ENCODE results near the gene TMEM200B.
"Not testable (repeated sequence)": the region's sequence is repeated elsewhere in the genome, so short reads cannot be mapped to it uniquely, and the experiment has no call there.

Gene TMEM200B

DNA sequence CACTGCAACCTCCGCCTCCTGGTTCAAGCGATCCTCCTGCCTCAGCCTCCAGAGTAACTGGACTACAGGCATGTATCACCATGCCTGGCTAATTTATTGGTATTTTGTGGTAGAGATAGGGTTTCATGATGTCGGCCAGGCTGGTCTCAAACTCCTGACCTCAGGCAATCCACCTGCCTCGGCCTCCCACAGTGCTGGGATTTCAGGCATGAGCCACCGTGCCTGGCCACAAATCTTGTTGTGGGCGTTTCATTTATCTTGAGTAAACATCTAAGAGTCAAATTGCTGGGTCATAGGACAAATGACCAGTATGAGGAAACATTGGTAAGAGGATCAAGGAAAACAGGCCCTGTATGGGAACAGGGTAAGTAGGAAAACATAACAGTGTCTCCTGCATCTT lies 17.9 kb downstream of the TMEM200B start:
- DNase-seq, result no peak

DNA sequence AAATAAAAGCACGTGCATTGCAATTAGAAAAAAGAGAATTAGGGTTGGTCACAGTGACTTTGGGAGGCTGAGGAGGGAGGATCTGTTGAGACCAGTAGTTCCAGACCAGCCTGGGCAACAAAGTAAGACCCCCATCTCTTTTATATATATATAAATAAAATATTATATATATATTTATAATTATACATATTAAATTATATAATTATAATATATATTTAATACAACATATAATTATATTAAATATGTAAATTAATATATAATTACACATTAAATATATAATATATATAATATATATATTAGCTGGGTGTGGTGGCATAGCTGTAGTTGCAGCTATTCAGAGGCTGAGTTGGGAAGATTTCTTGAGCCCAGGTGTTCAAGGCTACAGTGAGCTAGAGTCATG lies 23.2 kb downstream of the TMEM200B start:
- DNase-seq, result no peak

DNA sequence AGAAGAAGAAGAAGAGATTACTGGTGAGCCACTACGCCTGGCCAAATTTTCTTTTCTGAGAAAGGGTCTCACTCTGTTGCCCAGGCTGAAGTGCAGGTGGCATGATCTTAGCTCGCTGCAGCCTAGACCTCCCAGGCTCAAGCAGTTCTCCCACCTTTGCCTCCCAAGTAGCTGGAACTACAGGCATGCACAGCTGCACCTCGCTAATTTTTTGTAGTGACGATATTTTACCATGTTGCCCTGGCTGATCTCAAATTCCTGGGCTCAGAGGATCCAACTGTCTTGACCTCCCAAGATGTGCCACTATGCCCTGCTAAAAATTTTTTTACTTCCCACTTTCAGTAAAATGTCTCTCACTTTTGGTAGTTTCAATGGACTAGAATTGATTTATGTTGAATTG lies 24.4 kb downstream of the TMEM200B start:
- DNase-seq, result no peak

DNA sequence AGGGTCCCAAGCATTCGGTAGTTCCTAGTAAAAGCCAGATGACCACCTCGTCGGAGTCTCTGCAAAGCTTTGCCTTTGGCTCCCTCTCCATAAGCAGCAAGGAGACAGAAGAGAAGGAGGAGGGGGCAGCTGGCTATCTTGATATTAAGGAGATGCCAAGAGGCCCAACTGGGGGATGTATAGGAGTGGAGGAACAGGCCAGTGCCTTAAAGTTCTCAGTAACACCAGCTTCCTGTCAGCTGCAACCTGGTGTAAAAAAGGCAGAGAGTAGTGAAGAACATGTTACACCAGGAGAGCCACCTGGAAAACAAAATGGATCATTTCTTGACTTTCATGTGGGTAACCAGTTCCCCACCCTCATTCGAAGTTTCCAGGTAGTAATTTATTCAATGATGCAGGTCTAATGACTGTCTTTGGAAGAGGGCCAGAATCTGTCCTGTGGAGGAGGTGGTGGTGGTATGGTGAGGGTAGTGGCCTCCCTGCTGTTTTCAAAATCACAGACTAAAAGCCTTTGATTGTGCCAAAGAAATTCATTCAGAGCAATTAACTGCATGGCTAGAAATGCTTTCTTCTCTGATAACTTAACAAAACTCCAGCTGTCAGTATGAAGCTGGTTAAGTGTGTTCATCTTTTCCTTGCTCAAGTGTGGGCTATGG lies 27.3 kb downstream of the TMEM200B start:
- no peak for DNase-seq

DNA sequence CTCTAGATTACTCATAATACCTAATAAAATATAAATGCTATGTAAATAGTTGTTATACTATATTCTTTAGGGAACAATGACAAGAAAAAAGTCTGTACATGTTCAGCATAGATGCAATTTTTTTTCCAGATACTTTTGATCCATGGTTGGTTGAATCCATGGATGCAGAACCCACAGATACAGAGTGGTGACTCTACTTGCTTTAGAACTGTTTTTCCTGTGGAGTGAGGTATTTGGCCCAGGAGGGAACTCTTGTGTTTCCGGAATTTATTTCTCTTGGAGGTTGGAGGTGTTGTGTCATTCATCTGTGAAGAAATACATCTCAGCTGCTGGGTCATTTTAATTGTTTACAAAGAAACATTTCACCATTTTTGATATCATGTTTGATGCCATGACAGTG lies 28.7 kb downstream of the TMEM200B start:
- no peak for DNase-seq

DNA sequence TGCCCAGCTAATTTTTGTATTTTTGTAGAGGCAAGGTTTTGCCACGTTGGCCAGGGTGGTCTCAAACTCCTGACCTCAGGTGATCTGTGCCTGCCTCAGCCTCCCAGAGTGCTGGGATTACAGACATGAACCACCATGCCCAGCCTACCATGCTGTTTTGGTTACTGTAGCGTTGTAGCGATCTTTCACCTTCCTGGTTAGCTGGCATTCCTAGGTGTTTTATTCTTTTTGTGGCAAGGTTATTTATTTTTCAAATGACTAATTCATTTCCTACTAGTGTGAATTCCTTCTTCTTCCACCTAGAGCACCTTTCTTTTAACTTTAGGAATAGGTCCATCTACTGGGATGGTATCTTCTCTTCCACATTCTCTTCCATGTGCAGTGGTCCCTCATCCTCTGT lies 29.3 kb downstream of the TMEM200B start:
- no peak for DNase-seq

DNA sequence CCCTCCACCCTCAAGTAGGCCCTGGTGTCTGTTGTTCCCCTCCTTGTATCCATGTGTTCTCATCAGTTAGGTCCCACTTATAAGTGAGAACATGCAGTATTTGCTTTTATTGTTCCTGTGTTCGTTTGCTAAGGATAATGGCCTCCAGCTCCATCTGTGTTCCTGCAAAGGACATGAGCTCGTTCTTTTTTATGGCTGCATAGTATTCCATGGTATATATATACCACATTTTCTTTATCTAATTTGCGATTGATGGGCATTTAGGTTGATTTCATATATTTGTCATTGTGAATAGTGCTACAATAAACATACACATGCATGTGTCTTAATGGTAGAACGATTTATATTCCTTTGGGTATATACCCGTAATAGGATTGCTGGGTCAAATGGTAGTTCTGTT lies 31.0 kb downstream of the TMEM200B start:
- not testable (repeated sequence) for DNase-seq

DNA sequence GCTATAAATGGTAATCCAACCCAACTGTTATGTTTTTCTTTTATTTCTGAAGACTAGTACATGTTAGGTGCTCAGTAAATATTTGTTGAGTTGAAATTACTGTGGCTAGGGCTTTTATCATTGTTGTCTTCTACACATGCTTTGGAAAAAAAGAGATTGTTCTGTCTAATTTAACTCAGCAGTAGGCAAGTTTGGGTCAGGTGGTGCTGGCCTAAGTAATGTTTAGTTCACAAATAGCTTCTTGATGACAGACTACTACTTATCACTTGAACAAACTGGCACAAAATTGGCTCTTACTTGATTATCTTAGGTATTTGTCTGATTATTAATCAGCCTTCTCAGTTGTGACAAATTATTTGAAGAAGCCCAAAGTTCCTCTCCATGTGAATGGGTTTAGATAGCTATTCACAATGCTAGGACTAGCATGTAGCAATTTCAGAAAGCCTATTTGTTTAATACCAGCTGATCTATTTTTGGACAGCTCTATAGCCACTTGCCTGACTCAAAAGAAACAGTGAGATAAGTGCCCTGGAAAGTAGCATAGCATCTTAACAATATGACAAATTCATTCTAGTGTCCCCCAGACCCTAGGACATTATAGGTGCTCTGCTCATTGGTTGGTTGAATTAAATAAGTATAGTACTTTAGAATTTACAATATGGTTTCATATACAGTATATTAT lies 32.6 kb downstream of the TMEM200B start:
- DNase-seq, result no peak

DNA sequence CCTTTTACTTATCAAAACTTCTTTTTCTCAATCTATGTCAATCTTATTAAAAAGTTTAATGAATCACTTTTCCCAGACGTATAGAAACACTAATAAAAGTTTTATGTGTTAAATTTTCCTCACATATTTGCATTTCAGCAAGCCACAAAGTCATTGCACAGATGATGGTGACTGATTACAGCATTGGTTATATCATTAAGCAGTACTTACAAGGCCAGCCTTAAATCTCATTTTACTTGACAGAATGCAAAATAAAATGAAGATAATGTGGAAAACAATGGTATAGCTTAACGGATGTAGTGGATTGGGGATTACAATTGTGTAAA lies 39.5 kb downstream of the TMEM200B start:
- DNase-seq, result no peak

DNA sequence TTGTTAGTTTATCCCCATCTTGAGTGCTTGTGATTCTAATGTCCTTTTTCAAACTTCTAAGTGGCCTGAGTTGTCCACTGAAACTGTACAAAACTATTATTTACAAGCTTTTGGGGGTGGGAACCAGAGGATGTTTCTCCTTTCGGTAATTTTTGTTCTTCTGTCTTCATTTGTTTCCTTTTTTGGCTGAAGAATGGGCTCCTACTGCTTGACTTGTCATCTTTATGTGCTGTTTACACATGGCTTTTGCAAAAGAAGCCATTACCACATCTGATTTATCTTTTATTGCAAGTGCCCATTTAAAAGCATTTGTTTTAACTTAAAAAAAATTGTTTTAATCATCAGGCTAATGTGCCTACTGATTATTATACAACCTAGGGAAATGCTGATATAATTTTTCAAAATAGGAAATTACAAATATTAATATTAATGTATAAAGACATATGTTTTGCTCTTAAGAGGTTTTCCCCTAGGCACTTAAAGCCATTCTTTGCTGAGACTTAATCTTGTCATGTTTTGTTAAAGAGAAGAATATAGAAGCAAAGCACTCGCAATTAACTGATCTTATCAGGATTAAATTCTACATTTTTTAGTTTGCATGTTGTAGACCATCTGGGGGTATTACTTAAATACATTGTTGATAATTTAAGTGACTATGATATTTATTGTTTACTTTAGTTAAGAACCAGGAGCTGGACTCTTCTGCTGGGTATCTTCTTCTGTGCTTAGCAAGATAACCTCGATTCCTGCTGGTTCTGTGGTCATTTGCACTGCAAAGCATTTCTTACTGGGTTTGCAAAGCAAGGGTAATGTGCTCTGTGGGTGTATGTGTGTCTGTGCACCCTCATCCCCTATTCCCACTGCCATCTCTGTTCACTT lies 40.1 kb downstream of the TMEM200B start:
- no peak for DNase-seq

DNA sequence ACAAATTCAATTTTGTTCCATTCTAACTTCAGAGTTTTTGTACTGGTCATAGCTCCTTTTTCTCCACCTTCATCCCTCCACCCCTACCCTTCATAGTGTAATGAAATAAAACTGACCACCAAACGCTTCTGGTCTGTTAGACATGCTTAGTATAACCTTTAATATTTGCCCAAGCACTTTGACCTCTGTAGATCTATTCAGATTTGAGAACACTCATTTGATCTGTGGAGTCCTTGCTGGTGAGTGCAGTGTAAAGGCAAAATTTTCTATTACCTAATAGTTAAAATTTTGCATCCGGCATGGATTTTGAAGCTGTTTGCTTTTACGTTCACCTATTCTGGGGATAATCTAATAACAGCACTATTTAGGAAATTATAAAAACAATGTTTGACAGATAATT lies 41.2 kb downstream of the TMEM200B start:
- DNase-seq, result no peak

DNA sequence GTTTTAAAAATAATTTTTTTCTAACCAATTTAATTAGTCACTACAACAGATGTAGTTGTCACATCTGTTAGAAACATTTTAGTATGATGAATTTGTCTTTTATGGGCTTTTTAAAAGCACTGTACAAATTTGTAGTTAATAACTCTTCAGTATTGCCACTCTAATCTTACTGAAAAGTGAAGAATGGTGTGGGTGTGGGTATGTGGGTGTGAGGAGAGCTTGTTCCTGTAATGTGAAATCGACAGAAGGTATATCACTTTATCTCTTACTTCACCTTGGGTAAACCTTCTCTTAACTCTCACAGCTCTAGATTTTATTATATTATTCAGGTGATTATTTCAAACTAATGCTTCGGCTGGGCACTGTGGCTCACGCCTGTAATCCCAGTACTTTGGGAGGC lies 42.5 kb downstream of the TMEM200B start:
- no peak for DNase-seq

DNA sequence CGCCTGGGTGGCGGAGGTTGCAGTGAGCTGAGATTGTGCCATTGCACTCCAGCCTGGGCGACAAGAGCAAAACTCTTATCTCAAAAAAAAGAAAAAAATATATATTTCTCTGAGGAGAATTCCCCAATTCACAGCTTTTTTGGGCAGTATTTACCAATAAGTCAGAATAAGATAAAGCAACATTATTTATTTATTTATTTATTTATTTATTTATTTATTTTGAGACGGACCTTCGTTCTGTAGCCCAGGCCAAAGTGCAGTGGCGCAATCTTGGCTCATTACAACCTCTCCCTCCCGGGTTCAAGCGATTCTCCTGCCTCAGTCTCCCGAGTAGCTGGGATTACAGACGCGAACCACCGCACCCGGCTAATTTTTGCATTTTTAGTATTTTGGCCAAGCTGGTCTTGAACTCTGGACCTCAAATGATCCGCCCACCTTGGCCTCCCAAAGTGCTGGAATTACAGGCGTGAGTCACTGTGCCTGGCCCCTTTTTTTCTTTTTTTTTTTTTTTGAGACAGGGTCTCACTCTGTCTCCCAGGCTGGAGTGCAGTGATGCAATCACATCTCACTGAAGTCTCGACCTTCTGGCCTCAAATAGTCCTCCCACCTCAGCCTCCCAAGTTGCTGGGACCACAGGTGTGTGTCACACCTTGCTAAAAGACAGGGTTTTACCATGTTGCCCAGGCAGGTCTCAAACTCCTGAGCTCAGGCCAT lies 43.6 kb downstream of the TMEM200B start:
- DNase-seq, result not testable (repeated sequence)

DNA sequence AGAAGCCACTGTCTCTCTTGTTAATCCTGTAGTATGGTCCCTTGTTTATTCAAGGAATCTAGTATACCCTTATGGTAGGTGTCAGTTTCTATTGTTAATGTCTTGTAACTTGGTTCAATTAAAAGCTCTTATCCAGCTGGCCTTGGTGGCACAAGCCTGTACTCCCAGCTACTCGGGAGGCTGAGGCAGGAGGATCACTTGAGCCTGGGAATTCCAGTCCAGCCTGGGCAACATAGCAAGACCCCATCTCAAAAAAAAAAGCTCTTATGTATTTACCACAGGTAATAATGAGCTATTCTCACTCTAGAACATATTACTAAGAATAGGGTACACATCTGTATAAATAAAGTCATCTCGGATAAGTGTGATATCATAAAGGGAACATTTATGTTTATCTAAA lies 46.5 kb downstream of the TMEM200B start:
- DNase-seq, result no peak

Data from stimulated activated CD4-positive, alpha-beta T cell treated with anti-CD3 and anti-CD28 coated beads, Interleukin-2, amount 100 ng/mL, for 48 hours (primary cell).